ENCODE results near the gene CDIP1.

Gene CDIP1

DNA sequence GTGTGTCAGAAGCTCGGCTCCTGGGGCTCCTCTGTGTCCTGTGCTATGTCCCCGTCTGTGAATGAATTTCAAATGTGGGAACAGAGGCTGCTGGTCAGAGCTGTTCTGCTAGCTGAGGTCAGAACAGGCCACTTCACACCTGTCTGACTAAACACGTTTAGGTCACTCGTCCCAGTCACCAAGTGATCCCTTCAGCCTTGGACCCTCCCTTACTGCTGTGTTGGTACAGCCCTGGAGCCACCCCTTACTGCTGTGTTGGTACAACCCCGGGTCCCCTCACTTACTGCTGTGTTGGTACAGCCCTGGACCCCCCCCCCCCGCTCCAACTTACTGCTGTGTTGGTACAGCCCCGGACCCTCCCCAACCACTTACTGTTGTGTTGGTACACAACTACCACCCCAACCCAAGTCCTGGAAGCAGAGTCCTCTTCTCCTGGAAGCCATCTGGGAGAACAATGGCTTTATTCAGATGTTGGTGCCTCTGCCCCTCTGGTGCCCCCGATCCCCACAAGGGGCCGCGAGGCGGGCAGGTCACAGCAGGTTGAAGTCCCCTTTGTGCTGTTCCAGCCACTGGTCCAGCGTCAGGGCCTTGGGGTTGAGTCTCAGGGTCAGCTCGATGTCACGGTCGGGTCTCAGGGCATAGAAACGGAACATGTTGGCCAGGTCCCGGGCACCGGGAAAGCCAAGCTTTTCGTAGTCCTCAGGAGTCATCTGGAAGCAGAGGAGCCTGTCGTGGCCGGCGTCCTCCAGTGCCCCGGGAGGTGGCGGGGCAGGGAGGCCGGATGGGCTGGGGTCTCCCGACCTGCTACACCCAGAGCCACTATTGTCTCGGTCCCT lies 77.1 kb downstream of the CDIP1 start:
- Histone ChIP-seq H3K9ac (ENCODE audit: low read depth, low read length) (no peak overlapping the region), H3K27me3 (ENCODE audit: insufficient read depth, low read length) (no peaks in the 10 kb centered on the region), H3K4me1 (ENCODE audit: insufficient read depth, low read length) (peaks cover 3% of the 10 kb centered on the region; the same call in 1 of the 2 replicates), H3K4me3 (ENCODE audit: low read length) (no peak overlapping the region), H3K9me3 (ENCODE audit: insufficient read depth, low read depth, low read length) (no peaks in the 10 kb centered on the region), H3K27ac (ENCODE audit: low read length) (no peak overlapping the region), H3K36me3 (ENCODE audit: insufficient read depth, low read depth, low read length) (peaks cover 52% of the 10 kb centered on the region)

DNA sequence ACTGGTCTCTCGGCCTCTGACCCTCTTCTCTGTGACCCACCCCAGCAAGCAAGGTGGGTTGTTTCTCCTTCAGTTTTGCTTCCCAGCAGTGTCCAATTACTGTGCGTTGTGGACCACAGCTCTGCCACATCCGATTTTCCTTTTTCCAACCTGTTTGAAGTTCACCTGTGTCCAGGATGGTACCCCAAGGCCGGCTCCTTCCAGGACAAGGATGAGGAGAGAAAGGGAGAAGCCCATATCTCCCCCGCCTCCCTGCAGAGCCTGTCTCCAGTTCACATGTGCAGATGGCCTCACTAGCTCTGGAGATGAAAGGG lies 77.7 kb downstream of the CDIP1 start:
- no peak overlapping the region for H3K27ac ChIP-seq (ENCODE audit: low read length)
- no peaks in the 10 kb centered on the region for H3K27me3 ChIP-seq (ENCODE audit: insufficient read depth, low read length)
- H3K4me1 ChIP-seq (ENCODE audit: insufficient read depth, low read length) = peaks cover 3% of the 10 kb centered on the region; the same call in 1 of the 2 replicates
- no peaks in the 10 kb centered on the region for H3K9me3 ChIP-seq (ENCODE audit: insufficient read depth, low read depth, low read length)
- peaks cover 52% of the 10 kb centered on the region for H3K36me3 ChIP-seq (ENCODE audit: insufficient read depth, low read depth, low read length)
- H3K4me3 ChIP-seq (ENCODE audit: low read length) = no peak overlapping the region
- H3K9ac ChIP-seq (ENCODE audit: low read depth, low read length) = no peak overlapping the region

Measured in iPS-20b (cell line).